Fibroblast of skin of scalp (primary cell): ENCODE results near the gene SPPL3.
"Not testable (repeated sequence)": the region's sequence is repeated elsewhere in the genome, so short reads cannot be mapped to it uniquely, and the experiment has no call there.

ENCODE experiments used
- DNase-seq: peaks from one replicate; pipeline ENCODE4 v3.0.0-alpha.2; 2013

Gene SPPL3

GRCh38 chr12:120814903-120815429 lies 89.2 kb downstream of the SPPL3 start:
- no peak for DNase-seq

- DNase-seq, result no peak
Observed at GRCh38 chr12:120814203-120814902, 89.8 kb downstream of the SPPL3 start.

DNA sequence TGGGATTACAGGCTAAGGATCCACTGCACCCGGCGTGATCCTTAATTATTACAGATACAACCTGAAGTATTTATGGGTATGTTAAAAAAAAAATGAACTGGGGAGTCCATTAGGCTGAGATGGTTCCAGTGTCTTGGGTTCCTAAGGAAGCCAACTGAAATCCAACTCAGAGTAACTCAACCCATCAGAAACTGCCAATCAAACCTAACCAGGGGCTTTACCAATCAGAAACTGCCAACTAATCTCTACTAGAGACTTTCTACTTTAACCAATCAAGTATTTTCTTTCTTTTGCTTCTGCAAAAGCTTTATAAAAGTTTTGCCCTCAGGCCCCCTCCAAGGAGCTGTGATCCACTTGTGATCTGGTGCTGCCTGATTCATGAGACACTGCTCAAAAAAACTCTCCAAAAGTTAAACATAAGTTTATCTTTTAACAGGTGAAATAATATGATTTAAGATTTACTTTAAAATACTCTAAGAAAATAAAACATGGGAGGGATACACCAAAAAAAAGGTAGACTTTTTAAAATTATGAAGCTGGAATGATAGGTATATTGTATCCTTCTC lies 90.5 kb downstream of the SPPL3 start:
- no peak for DNase-seq

- DNase-seq, result no peak
Observed at GRCh38 chr12:120810021-120810420, 94.1 kb downstream of the SPPL3 start.

- no peak for DNase-seq
Observed at GRCh38 chr12:120804428-120804827, 99.7 kb downstream of the SPPL3 start.

GRCh38 chr12:120801146-120801545 lies 103.0 kb downstream of the SPPL3 start:
- DNase-seq, result no peak

- no peak for DNase-seq
Observed at GRCh38 chr12:120800665-120801064, 103.5 kb downstream of the SPPL3 start.

- DNase-seq, result no peak
Observed at GRCh38 chr12:120799243-120800045, 104.7 kb downstream of the SPPL3 start.

DNA sequence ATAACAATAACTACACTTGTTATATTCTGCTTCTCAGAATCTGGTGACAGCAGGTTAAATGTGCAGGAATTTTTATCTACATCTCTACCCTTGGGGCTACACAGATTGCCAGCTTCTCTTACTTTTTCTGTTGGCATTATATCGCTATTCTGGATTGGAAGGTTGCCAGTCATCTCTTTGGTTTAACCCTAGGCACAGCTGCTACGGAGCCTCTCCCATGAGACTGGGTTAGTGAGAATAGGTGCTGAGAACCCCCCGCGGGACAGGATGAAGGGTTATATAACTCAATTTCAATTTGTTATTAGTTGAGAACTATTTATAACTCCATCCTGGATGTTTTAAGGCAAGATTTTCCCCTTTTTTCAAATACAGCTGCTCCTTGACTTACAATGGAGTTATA lies 105.5 kb downstream of the SPPL3 start:
- no peak for DNase-seq

DNA sequence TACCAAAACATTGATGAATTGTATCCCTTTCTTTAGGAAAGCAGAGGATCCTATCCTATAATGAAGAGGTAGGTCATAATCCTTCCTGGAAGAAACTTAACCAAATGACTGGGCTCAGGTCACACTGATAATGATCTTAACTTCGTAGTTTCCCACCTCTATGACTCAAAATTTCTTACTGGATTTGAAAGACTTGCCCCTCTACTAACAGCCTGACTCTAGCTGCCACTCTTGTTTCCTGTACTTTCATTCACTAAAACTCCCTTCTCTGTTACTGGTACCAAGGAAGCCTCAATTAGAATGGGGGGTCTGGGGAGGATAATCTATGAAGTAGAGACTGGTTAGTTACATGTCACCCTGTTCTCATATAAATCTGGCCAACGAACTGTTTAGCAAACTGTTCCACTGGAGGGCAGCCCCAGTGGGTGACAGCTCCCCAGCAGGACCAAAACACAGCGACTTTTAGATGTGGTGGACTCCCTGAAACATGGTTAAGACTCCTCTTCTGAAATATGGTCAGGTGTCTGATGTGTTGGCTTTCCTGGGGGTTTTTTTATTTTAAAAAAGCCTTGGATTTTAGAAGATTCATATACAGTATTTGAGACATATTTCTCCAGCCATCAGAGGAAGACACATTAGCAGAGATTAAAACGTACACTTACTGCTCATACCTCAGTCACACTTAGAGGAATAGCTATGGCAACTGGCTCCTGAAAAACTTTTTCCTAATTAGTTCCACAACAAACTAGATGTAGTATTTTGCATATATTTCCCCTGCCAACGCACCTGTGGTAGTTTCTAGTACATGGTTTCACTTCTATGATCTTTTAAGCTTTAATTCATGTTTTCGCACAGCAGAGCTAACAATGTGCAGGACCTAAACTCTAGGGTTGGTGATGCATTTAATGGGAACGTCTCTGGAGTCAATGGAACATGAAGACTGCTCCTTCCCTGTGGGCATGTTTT lies 106.2 kb downstream of the SPPL3 start:
- no peak for DNase-seq

GRCh38 chr12:120795441-120796178 lies 108.5 kb downstream of the SPPL3 start:
- no peak for DNase-seq

- no peak for DNase-seq
Observed at GRCh38 chr12:120793357-120793756, 110.8 kb downstream of the SPPL3 start.

DNA sequence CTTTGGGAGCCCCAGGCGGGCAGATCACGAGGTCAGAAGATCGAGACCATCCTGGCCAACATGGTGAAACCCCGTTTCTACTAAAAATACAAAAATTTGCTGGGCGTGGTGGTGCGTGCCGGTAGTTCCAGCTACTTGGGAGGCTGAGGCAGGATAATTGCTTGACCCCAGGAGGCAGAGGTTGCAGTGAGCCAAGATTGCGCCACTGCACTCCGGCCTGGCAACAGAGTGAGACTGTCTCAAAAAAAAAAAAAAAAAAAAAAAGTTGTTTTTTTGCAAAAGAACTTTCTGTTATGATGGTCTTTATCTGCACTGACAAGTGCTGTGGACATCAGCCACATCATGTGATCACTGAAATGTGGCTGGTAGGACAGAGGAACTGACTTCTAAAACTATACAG lies 111.7 kb downstream of the SPPL3 start:
- not testable (repeated sequence) for DNase-seq

DNA sequence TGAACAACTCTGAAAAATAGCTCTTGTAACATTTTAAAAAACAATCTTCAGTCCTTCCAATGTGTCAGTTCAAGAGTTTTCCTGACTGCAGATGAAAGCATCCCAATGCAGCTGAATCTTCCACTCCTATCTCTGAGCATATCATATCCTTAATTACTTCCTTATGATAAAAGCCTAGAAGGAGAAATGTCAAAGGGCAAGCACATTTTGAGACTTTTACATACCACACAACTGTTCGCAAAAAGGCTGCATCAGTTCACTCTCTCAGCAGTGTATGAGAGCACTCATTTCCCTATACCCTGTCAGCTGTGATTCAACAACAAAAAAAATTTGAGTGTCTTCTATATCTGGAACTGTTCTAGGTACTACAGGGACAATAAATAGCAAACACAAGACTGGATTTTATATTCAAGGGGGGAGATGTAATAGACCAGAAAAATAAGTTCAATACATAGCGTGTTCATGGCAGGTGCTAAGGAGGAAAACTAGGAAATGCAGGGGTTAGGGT lies 112.4 kb downstream of the SPPL3 start:
- no peak for DNase-seq

GRCh38 chr12:120790114-120790513 lies 114.0 kb downstream of the SPPL3 start:
- no peak for DNase-seq

DNA sequence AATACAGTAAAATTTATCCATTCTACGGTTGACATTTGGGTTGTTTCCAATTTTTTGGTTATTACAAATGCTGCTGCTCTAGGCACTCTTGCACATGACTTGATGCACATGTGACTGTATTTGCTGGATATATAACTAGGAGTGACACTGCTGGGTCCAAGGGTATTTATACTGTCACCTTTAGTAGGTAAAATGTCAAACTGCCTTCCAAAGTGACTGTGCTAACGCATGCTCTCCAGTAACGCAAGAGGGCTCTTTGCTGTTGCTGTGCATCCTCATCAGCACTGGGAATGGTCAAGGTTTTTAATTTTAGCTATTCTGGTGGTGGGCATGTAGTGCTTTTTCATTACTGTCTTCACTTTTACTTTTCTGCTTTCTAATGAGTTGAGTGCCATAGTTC lies 116.3 kb downstream of the SPPL3 start:
- no peak for DNase-seq

- no peak for DNase-seq
Observed at GRCh38 chr12:120784804-120785203, 119.4 kb downstream of the SPPL3 start.

- peak; percentile 16 for DNase-seq
Observed at GRCh38 chr12:120783197-120783596, 121.0 kb downstream of the SPPL3 start.

DNA sequence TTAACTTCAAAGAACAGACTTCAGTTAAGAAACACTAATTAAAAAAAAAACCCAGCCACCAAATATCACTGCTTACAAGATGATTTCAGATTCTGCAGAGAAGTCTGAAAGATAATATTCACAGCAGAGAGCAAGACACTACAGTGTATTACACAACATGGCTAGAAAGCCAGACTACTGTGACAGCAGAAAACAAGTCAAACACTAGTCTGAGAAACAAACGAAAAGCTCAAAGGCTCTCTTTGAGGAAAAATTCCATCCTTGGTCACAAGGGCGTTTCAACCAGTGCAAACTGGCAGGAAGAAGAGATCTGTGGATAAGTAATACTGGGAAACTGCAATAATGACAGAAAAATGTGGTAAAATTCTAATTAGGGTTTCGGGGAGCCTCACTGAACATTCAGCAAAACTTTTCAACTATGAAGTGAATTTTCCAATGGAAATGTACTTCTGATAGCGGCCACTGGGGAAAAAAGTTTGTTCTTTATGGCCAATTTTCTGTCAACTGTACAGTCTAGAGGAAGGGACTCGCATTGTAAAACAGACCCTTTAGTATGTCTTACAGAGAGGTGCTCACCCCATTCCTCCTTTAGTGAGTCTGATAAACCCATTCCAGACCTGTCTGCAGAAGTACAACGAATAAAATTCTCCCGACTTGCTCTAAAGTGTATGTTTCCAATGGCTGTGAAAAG lies 128.2 kb downstream of the SPPL3 start:
- DNase-seq, result no peak

GRCh38 chr12:120774169-120774916 lies 129.8 kb downstream of the SPPL3 start:
- DNase-seq, result no peak
